ENCODE results near the gene WBP2NL. TPM values are rescaled to one million over a fixed set of nuclear protein-coding genes. Genes with fewer than 3 reads are reported as not detected.

Gene WBP2NL
- total and polyA plus RNA-seq, 5 experiments from 2014 or later = 0.25 to 4.6 (median 1.4) TPM

DNA sequence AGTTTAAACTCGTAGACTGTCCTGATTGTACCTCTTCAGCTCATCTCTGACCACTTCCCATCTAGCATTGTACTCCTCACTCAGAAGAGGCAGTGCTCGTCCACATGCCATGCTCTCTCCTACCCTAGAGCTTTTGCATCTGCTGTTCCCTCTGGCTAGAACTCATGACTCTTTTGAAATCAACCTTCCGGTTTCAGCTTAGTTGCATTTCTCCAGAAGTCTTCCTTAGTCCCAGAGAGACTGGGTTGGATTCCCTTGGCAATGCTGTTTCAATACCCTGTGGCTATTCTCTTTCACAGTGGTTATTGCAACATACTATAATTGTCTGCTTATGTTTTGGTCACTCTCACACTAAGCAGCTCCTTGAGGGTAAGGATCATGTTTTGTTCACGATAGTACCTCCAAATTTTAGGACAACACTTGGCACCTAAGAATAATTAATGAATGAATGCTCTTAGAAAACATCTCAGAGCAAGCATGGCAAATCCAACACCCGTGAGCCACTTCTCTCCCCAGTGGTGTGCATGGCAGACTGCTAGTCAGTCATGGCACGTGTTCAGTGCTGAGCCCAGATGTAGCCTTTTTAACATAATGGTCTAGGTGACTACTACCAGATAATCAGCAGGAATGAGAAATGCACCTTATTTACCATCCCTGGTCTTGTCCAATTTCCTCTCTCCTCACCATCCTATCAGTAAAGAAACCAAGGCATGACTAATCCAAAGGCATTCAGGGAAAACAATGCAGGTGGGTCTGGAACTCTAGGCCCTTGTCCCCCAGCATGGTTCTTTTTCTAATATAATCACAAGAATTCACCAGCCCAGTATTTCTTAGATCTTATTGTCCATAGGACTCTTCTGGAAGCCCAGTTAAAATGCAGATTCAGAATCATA lies 14.8 kb upstream of the WBP2NL start:
- Mint-ChIP-seq H3K36me3 (no peaks in the 10 kb centered on the region), H3K4me3 (no peak overlapping the region), H3K27me3 (peaks cover 1 to 23% (median 4%) of the 10 kb centered on the region in 5 donors), H3K9me3 (no peaks in the 10 kb centered on the region), H3K27ac (no peak overlapping the region), H3K4me1 (no peaks in the 10 kb centered on the region)
- DNase-seq (peak in 1 of 10 donors; percentile 10), ATAC-seq (no peak)
- POLR2A ChIA-PET = no interaction called here

DNA sequence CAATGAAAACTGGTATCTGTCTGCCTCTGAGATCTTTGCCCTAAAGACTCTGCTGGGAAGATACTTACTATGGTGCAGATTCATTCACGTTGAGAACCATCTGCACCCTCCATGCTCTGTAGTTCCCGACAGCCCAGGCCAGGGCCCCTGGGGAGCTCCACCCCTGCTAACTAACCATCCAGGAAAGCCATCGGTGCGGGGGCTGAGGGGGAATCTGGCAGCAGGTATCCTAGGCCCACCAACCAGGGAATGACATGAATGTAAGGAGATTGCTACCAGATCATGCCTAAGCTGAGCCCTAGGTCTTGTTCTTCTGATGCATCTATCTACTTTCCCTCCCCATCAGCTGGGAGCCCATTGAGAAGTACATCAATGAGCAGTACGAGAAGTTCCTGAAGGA lies 11.3 kb upstream of the WBP2NL start:
- H3K4me1 Mint-ChIP-seq = no peaks in the 10 kb centered on the region
- POLR2A ChIA-PET = no interaction called here
- no peaks in the 10 kb centered on the region for H3K36me3 Mint-ChIP-seq

GRCh38 chr22:41989246-41989645 lies 9.3 kb upstream of the WBP2NL start:
- H3K27ac Mint-ChIP-seq = peak overlapping the region in 1 of 10 donors; percentile 25
- peaks cover 0 to 14% (median 5%) of the 10 kb centered on the region in 5 donors for H3K27me3 Mint-ChIP-seq
- no peaks in the 10 kb centered on the region for H3K9me3 Mint-ChIP-seq
- no peaks in the 10 kb centered on the region for H3K4me1 Mint-ChIP-seq
- no peak for ATAC-seq
- H3K4me3 Mint-ChIP-seq = no peak overlapping the region
- POLR2A ChIA-PET = no interaction called here
- no peaks in the 10 kb centered on the region for H3K36me3 Mint-ChIP-seq
- DNase-seq = no peak

More for the DNA sequence above, 11.3 kb upstream of the WBP2NL start:
- Mint-ChIP-seq H3K9me3 (no peaks in the 10 kb centered on the region), H3K27ac (no peak overlapping the region), H3K27me3 (peaks cover 0 to 14% (median 3%) of the 10 kb centered on the region in 5 donors), H3K4me3 (no peak overlapping the region)
- ATAC-seq (no peak), DNase-seq (peak in 1 of 10 donors; percentile 59)

- POLR2A ChIA-PET = interaction anchor here (0.7 kb wide), 1 partner anchor 33 kb away, joined by 3 read pairs; no protein-coding TSS in a partner anchor
- H3K27me3 Mint-ChIP-seq = peaks cover 0 to 14% (median 4%) of the 10 kb centered on the region in 5 donors
- H3K9me3 Mint-ChIP-seq = no peaks in the 10 kb centered on the region
- no peak overlapping the region for H3K27ac Mint-ChIP-seq
- H3K4me1 Mint-ChIP-seq = no peaks in the 10 kb centered on the region
- H3K4me3 Mint-ChIP-seq = no peak overlapping the region
- ATAC-seq (no peak), DNase-seq (no peak)
- no peaks in the 10 kb centered on the region for H3K36me3 Mint-ChIP-seq
Measured at GRCh38 chr22:41991111-41991510, 7.5 kb upstream of the WBP2NL start.

DNA sequence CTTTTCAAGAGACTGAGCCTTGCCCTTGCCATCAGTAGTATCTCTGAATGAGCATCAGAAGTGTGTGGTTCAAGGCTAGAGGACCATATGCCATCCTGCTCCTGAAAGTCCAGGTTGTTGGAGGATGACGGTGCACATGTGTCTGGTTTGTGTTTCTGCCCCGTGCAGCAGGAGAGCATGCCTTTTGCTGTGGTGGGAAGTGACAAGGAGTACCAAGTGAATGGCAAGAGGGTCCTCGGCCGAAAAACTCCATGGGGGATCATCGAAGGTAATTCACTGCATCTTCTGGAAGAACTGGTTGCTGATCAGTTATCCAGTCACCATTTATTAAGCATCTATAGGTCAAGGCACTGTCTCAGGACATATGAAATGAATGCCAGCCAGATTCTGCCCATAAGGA lies 6.1 kb upstream of the WBP2NL start:
- ATAC-seq (no peak), DNase-seq (no peak)
- Mint-ChIP-seq H3K36me3 (no peaks in the 10 kb centered on the region), H3K9me3 (no peaks in the 10 kb centered on the region), H3K27me3 (peaks cover 0 to 11% (median 7%) of the 10 kb centered on the region in 5 donors), H3K27ac (no peak overlapping the region), H3K4me3 (no peak overlapping the region), H3K4me1 (peaks cover 0 to 1% (median under 1%) of the 10 kb centered on the region in 4 donors)
- POLR2A ChIA-PET = no interaction called here

DNA sequence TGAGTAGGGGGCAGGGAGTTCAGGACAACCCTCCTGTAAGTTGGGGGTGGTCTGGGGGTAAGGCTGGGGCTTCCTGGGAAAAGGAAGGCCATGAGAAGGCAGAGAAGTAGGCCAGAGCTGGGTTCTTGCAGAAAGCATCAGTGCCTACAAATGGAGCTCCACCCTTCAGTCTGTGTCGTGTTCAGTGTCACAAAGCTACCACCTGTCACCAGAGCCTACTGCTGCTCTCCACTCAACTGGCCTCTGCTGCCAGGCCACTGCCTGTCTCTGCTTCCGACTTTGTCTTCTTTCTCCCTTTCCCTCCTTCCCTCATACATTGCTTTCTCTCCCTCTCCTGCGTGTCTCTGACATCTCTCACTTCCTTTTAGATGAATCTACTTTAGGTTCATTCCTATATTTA lies 3.4 kb upstream of the WBP2NL start:
- Mint-ChIP-seq H3K36me3 (peaks cover 0 to 4% (median 0%) of the 10 kb centered on the region in 3 donors), H3K9me3 (peaks cover 0 to 9% (median 2%) of the 10 kb centered on the region in 9 donors), H3K27me3 (peaks cover 0 to 7% (median 5%) of the 10 kb centered on the region in 5 donors), H3K27ac (peak overlapping the region in 1 of 10 donors; percentile 30), H3K4me3 (no peak overlapping the region), H3K4me1 (peaks cover 11 to 22% (median 16%) of the 10 kb centered on the region in 4 donors)
- no peak for DNase-seq
- ATAC-seq = no peak
- POLR2A ChIA-PET = no interaction called here

DNA sequence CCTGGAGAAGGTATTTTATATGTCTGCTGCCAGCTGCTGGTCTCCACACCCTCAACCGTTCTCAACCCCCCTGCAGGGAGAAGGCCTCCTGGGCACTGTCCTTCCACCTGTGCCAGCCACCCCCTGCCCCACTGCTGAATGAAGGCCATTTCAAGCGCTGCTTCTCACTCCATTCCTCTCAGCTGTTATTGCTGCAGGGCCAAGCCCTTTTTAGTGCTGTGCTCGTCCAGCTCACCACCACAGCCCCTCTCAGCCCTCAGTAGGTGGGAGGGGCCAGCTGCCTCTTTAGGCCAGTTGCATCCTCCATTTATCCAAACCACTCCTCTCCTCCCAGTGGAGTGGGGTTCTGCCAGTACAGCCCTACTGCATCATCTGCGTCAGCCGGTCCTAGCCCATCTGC lies 1.8 kb upstream of the WBP2NL start:
- Mint-ChIP-seq H3K9me3 (peaks cover 0 to 19% (median 9%) of the 10 kb centered on the region in 9 donors), H3K27ac (peak overlapping the region in 1 of 10 donors; percentile 35), H3K36me3 (peaks cover 0 to 13% (median 6%) of the 10 kb centered on the region in 3 donors), H3K27me3 (peaks cover 0 to 7% (median 3%) of the 10 kb centered on the region in 5 donors), H3K4me1 (peaks cover 11 to 25% (median 16%) of the 10 kb centered on the region in 4 donors), H3K4me3 (no peak overlapping the region)
- DNase-seq (no peak), ATAC-seq (no peak)
- POLR2A ChIA-PET = no interaction called here

DNA sequence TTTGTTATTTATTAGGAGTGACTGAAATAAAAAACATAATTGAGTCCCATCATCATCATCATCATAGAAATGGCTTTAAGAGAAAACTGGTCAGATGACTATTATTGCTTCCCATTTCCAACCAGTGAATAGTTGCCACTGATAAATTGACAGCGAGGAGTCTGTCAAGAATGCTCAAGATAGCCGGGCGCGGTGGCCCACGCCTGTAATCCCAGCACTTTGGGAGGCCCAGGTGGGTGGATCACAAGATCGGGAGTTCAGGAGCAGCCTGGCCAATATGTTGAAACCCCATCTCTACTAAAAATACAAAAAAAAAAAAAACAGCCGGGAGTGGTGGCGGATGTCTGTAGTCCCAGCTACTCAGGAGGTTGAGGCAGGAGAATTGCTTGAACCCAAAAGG lies 1.9 kb downstream of the WBP2NL start:
- DNase-seq (no peak), ATAC-seq (no peak)
- POLR2A ChIA-PET = no interaction called here
- Mint-ChIP-seq H3K27ac (peak overlapping the region in 1 of 10 donors; percentile 22), H3K4me1 (peaks cover 11 to 25% (median 16%) of the 10 kb centered on the region in 4 donors), H3K27me3 (peaks cover 0 to 5% (median 3%) of the 10 kb centered on the region in 5 donors), H3K9me3 (peaks cover 0 to 43% (median 9%) of the 10 kb centered on the region in 9 donors), H3K36me3 (peaks cover 0 to 16% (median 15%) of the 10 kb centered on the region in 3 donors), H3K4me3 (peak overlapping the region in 6 of 10 donors; percentile 56 to 80 (median 68))

- H3K27me3 Mint-ChIP-seq = peaks cover 0 to 5% (median 3%) of the 10 kb centered on the region in 5 donors
- no peak for DNase-seq
- H3K9me3 Mint-ChIP-seq = peaks cover 0 to 47% (median 12%) of the 10 kb centered on the region in 9 donors
- H3K4me1 Mint-ChIP-seq = peaks cover 11 to 25% (median 16%) of the 10 kb centered on the region in 4 donors
- H3K36me3 Mint-ChIP-seq = peaks cover 0 to 16% (median 15%) of the 10 kb centered on the region in 3 donors
- H3K27ac Mint-ChIP-seq = no peak overlapping the region
- POLR2A ChIA-PET = interaction anchor here (0.6 kb wide), 1 partner anchor 564 kb away, joined by 3 read pairs; no protein-coding TSS in a partner anchor
- ATAC-seq = no peak
- peak overlapping the region in 1 of 10 donors; percentile 2 for H3K4me3 Mint-ChIP-seq
Measured at GRCh38 chr22:42001121-42001520, 2.5 kb downstream of the WBP2NL start.

DNA sequence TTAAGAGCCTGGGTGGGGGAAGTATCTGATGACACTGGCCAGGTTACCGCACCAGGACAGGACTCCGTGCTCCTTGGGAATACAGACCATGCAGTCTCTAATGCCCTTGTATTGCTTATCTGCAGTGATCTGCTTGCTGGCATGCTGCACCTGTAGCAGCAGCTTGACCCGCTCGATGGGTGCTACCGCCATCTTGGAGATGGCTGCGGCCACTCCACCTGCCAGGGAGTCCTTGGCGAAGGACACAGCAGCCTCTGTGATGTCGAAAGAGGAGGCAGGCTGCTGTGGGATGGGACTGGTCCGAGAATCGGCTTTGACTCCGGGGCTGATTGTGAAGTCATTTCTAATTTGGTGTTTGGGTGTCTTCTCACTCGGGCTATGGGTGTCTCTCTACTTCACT lies 3.1 kb downstream of the WBP2NL start:
- no peak for ATAC-seq
- peaks cover 0 to 16% (median 15%) of the 10 kb centered on the region in 3 donors for H3K36me3 Mint-ChIP-seq
- no peak overlapping the region for H3K4me3 Mint-ChIP-seq
- peaks cover 11 to 25% (median 16%) of the 10 kb centered on the region in 4 donors for H3K4me1 Mint-ChIP-seq
- peak overlapping the region in 1 of 10 donors; percentile 13 for H3K27ac Mint-ChIP-seq
- POLR2A ChIA-PET = interaction anchor here (0.6 kb wide), 1 partner anchor 564 kb away, joined by 3 read pairs; no protein-coding TSS in a partner anchor
- no peak for DNase-seq
- peaks cover 0 to 53% (median 14%) of the 10 kb centered on the region in 9 donors for H3K9me3 Mint-ChIP-seq
- peaks cover 0 to 5% (median 3%) of the 10 kb centered on the region in 5 donors for H3K27me3 Mint-ChIP-seq

DNA sequence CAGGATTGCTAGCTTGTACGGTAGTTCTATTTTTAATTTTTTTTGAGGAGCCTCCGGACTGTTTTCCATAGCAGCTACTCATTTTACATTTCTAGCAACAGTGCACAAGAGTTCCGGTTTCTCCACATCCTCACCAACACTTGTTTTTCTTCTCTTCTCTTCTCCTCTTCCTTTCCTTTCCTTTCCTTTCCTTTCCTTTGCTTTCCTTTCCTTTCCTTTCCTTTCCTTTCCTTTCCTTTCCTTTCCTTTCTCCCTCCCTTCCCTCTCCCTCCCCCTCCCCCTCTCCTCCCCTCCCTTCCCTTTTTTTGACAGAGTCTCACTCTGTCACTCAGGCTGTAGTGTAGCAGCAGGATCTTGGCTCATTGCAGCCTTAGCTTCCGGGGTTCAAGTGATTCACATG lies 9.3 kb downstream of the WBP2NL start:
- Mint-ChIP-seq H3K27ac (no peak overlapping the region), H3K4me1 (no peaks in the 10 kb centered on the region), H3K36me3 (peaks cover 0 to 19% (median 13%) of the 10 kb centered on the region in 3 donors), H3K9me3 (peaks cover 0 to 66% (median 18%) of the 10 kb centered on the region in 9 donors), H3K4me3 (no peak overlapping the region), H3K27me3 (peaks cover 0 to 10% (median 6%) of the 10 kb centered on the region in 5 donors)
- no peak for ATAC-seq
- DNase-seq = no peak
- POLR2A ChIA-PET = no interaction called here

DNA sequence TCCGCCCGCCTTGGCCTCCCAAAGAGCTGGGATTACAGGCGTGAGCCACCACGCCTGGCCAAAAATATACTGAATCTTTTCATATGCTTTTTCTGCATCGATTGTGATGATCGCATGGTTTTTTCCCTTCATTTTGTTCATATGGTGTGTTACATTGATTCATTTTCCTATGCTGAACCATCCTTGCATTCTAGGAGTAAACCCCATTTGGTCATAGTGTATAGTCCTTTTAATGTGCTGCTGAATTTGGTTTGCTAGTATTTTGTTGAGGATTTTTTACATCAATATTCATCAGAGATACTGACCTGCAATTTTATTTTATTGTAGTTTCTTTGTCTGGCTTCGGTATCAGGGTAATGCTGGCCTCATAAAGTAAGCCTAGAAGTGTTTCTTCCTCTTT lies 12.2 kb downstream of the WBP2NL start:
- POLR2A ChIA-PET = no interaction called here
- Mint-ChIP-seq H3K27ac (no peak overlapping the region), H3K27me3 (peaks cover 3 to 16% (median 6%) of the 10 kb centered on the region in 5 donors), H3K4me1 (no peaks in the 10 kb centered on the region), H3K36me3 (peaks cover 0 to 13% (median 12%) of the 10 kb centered on the region in 3 donors), H3K4me3 (no peak overlapping the region), H3K9me3 (peaks cover 0 to 50% (median 12%) of the 10 kb centered on the region in 9 donors)
- ATAC-seq = no peak
- DNase-seq = no peak

DNA sequence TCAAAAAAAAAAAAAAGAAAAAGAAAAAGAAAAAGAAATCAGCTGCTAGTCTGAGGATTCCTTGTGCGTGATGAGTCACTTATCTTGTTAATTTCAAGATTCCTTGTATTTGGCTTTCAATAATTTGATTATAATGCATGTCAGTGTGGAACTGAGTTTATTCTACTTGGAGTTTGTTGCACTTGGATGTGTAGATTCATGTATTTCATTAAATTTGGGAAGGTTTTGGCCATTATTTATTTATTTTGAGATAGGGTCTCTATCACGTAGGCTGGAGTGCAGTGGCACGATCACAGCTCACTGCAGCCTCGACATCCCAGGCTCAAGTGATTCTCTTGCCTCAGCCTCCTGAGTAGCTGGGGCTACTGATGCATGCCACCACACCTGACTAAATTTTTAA lies 14.8 kb downstream of the WBP2NL start:
- no peak for ATAC-seq
- POLR2A ChIA-PET = no interaction called here
- Mint-ChIP-seq H3K4me3 (no peak overlapping the region), H3K27ac (no peak overlapping the region), H3K9me3 (peaks cover 0 to 35% (median 11%) of the 10 kb centered on the region in 9 donors), H3K4me1 (no peaks in the 10 kb centered on the region), H3K27me3 (peaks cover 10 to 30% (median 16%) of the 10 kb centered on the region in 5 donors), H3K36me3 (peaks cover 0 to 15% (median 12%) of the 10 kb centered on the region in 3 donors)
- DNase-seq = no peak
